C4-2B (cell line): ENCODE results near the gene ITPR1.

Experiments
- ZFX ChIP-seq: fragments of 450-650 bp; IDR thresholded peaks from 2 replicates; pipeline ENCODE4 v1.6.1; 2017
- TF ChIP-seq, protein P1 (sequence below): fragments of 450-650 bp; conservative IDR thresholded peaks from 2 replicates; pipeline ENCODE4 v1.5.1; 2017; ENCODE audit warnings: mild to moderate bottlenecking

DNA sequence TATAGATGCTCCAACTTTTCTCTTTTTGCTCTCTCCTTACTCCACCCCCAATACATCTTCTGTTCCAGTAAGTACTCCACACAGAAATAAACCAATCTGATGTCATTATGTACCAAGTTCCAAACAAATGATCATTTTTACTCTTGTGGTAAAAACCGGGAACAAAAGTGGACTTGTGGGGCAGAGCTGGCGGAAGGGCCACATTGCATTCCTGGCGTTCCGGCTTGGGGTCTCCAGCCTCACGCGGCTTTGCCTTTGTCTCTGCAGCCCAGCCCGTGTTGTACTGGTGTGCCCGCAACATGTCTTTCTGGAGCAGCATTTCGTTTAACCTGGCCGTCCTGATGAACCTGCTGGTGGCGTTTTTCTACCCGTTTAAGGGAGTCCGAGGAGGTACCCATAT is 301.6 kb downstream of the ITPR1 start:
- TF ChIP-seq, protein P1, sequence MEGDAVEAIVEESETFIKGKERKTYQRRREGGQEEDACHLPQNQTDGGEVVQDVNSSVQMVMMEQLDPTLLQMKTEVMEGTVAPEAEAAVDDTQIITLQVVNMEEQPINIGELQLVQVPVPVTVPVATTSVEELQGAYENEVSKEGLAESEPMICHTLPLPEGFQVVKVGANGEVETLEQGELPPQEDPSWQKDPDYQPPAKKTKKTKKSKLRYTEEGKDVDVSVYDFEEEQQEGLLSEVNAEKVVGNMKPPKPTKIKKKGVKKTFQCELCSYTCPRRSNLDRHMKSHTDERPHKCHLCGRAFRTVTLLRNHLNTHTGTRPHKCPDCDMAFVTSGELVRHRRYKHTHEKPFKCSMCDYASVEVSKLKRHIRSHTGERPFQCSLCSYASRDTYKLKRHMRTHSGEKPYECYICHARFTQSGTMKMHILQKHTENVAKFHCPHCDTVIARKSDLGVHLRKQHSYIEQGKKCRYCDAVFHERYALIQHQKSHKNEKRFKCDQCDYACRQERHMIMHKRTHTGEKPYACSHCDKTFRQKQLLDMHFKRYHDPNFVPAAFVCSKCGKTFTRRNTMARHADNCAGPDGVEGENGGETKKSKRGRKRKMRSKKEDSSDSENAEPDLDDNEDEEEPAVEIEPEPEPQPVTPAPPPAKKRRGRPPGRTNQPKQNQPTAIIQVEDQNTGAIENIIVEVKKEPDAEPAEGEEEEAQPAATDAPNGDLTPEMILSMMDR: no peak
- no peak for TF ChIP-seq ZFX
